Upper lobe of left lung (tissue), 6 donors: Measurements from ENCODE around the gene PRCD. TPM values are rescaled to one million over a fixed set of nuclear protein-coding genes. Genes with fewer than 3 reads are reported as not detected.

ENCODE experiments used
- ATAC-seq, 2 donors: fragments of 200-7000 bp; cut with Tn5 transposase; one replicate each; pipeline ENCODE4 v1.9.1; 2022; ENCODE audit warnings: mild to moderate bottlenecking in 2 of 2, moderate library complexity in 2 of 2; ENCODE audit not compliant: low FRiP score in 2 of 2
- DNase-seq, 2 donors: peaks; one replicate each; pipeline ENCODE4 v3.0.0-alpha.2; 2019 to 2020
- H3K27ac ChIP-seq, 4 donors: fragments of 200-600 bp; sonication (generic); one replicate each; pipeline ENCODE4 v1.5.1; 2016 to 2019
- H3K27me3 ChIP-seq, 4 donors: fragments of 200-600 bp; sonication (generic); one replicate each; pipeline ENCODE4 v1.5.1; 2017 to 2019
- H3K36me3 ChIP-seq, 4 donors: fragments of 200-600 bp; sonication (generic); one replicate each; pipeline ENCODE4 v1.5.1; 2016 to 2019
- H3K4me1 ChIP-seq, 4 donors: fragments of 200-600 bp; sonication (generic); one replicate each; pipeline ENCODE4 v1.5.1; 2018 to 2019
- H3K4me3 ChIP-seq, 4 donors: fragments of 200-600 bp; sonication (generic); one replicate each; pipeline ENCODE4 v1.5.1; 2017 to 2019; ENCODE audit warnings: mild to moderate bottlenecking in 2 of 4, moderate library complexity in 1 of 4
- H3K9me3 ChIP-seq, 4 donors: fragments of 200-600 bp; sonication (generic); one replicate each; pipeline ENCODE4 v1.5.1; 2018 to 2019
- EP300 ChIP-seq, 4 donors: sonication (generic); formaldehyde crosslinking; IDR thresholded peaks; one replicate each; pipeline ENCODE4 v1.5.1; 2017; ENCODE audit warnings: antibody characterized with exemption in 4 of 4, control low read depth in 2 of 4
- POLR2A ChIP-seq, 4 donors: fragments of 450-650 bp; IDR thresholded peaks; one replicate each; pipeline ENCODE4 v1.5.1; 2016 to 2017; ENCODE audit warnings: antibody characterized with exemption in 4 of 4, mild to moderate bottlenecking in 2 of 4
- POLR2AphosphoS5 ChIP-seq, 2 donors: sonication (generic); formaldehyde crosslinking; IDR thresholded peaks; one replicate each; pipeline ENCODE4 v1.5.1; 2017; ENCODE audit warnings: antibody characterized with exemption in 2 of 2
- WGBS, 2 donors: methylation state at CpG; one replicate each; pipeline ENCODE4 v1.1.5; 2017 to 2018; 5-methylcytosine and 5-hydroxymethylcytosine counted together
- total RNA-seq, 6 donors: library from RNA; depleted of rRNA in 4 of 6; stranded (reverse); fragments of >200 nt in 4 of 6; gene quantifications; one replicate each; pipeline versions ENCODE4 v1.1.0 to v1.2.1, GENCODE V29; 2016 to 2021
- TF ChIP-seq, protein P1 (sequence below), 6 experiments: fragments of 450-650 bp in 4 of 6; fragments of 200-600 bp in 2 of 6; sonication (generic) in 2 of 6; IDR thresholded peaks; one replicate each; pipeline ENCODE4 v1.5.1; 2016 to 2019; ENCODE audit warnings: antibody characterized with exemption in 6 of 6
- donor health status: DM: no; HTN: no; CAD: no; lungs with moderate emphysema.
- donor health status: DM: no; HTN: yes; CAD: no; lungs with severe emphysema.

PRCD gene
- total RNA-seq, 6 donors from 2014 or later: 3.0 to 13.9 (median 7.2) TPM; not detected in 1

- peak overlapping the region in 2 of 4 donors; percentile 27 to 32 for H3K4me3 ChIP-seq
- H3K27ac ChIP-seq: peak overlapping the region; percentile 89 to 95 (median 94)
- H3K4me1 ChIP-seq: peaks cover 56 to 79% (median 72%) of the 10 kb centered on the region in 4 donors
- peak; percentile 77 to 82 for ATAC-seq
- TF ChIP-seq EP300 (IDR thresholded peaks at IDR 0.05): peak in 2 of 4 donors; percentile 9 to 26
- TF ChIP-seq, protein P1, sequence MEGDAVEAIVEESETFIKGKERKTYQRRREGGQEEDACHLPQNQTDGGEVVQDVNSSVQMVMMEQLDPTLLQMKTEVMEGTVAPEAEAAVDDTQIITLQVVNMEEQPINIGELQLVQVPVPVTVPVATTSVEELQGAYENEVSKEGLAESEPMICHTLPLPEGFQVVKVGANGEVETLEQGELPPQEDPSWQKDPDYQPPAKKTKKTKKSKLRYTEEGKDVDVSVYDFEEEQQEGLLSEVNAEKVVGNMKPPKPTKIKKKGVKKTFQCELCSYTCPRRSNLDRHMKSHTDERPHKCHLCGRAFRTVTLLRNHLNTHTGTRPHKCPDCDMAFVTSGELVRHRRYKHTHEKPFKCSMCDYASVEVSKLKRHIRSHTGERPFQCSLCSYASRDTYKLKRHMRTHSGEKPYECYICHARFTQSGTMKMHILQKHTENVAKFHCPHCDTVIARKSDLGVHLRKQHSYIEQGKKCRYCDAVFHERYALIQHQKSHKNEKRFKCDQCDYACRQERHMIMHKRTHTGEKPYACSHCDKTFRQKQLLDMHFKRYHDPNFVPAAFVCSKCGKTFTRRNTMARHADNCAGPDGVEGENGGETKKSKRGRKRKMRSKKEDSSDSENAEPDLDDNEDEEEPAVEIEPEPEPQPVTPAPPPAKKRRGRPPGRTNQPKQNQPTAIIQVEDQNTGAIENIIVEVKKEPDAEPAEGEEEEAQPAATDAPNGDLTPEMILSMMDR (IDR thresholded peaks at IDR 0.05): no peak
- TF ChIP-seq POLR2AphosphoS5 (IDR thresholded peaks at IDR 0.05): peak; percentile 74 to 85
- TF ChIP-seq POLR2A (IDR thresholded peaks at IDR 0.05): peak in 1 of 4 donors; percentile 68
- peak in 1 of 2 donors; percentile 86 for DNase-seq
- no peaks in the 10 kb centered on the region for H3K27me3 ChIP-seq
- no peaks in the 10 kb centered on the region for H3K9me3 ChIP-seq
- no peaks in the 10 kb centered on the region for H3K36me3 ChIP-seq
- 9 to 23% methylated on average over 7 to 15 of the region's 15 CpGs for WGBS, 2 donors
These were observed 46.8 kb upstream of the PRCD start for GRCh38 chr17:76492989-76493501.

DNA sequence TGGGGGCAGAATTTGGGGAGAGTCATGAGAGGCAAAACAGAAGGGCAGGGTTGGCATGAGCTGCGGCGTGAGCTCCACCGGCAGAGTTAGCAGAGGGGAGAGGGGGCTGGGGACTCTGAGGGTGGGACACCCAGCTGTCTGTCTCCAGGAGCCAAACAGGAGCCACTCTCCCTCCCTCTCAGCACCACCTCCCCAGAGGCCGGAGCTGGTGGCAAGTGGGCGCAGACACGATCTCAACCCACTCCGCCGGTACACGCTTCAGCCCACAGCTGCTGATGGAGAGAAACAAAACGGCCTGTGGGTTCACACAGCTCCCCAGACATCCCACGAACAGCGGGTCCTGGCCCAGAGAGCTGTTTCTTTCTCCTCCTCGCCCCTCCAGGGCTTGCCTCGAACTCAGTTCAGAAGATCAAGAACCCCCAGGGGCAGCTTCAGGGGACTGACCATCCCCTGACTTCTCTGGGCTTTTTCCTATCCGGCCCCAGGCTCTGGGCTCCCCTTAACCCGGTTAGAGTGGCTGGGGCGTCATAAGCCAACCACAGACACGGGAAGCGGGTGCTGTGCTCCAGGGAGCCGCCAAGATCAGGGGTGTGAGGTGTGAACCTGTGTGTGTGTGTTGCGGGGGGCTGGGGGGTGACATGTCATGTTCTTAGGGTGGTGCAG is 46.2 kb upstream of the PRCD start:
- TF ChIP-seq POLR2A (IDR thresholded peaks at IDR 0.05) (no peak), EP300 (IDR thresholded peaks at IDR 0.05) (no peak), POLR2AphosphoS5 (IDR thresholded peaks at IDR 0.05) (no peak)
- TF ChIP-seq, protein P1 (IDR thresholded peaks at IDR 0.05): no peak
- Histone ChIP-seq H3K27me3 (no peaks in the 10 kb centered on the region), H3K9me3 (no peaks in the 10 kb centered on the region), H3K27ac (peak overlapping the region; percentile 89 to 95 (median 94)), H3K4me3 (peak overlapping the region in 2 of 4 donors; percentile 27 to 32), H3K36me3 (no peaks in the 10 kb centered on the region), H3K4me1 (peaks cover 62 to 85% (median 78%) of the 10 kb centered on the region in 4 donors)
- peak in 1 of 2 donors; percentile 37 for DNase-seq
- ATAC-seq: no peak
- WGBS, 2 donors: 53 to 63% methylated on average over 13 to 21 of the region's 21 CpGs

DNA sequence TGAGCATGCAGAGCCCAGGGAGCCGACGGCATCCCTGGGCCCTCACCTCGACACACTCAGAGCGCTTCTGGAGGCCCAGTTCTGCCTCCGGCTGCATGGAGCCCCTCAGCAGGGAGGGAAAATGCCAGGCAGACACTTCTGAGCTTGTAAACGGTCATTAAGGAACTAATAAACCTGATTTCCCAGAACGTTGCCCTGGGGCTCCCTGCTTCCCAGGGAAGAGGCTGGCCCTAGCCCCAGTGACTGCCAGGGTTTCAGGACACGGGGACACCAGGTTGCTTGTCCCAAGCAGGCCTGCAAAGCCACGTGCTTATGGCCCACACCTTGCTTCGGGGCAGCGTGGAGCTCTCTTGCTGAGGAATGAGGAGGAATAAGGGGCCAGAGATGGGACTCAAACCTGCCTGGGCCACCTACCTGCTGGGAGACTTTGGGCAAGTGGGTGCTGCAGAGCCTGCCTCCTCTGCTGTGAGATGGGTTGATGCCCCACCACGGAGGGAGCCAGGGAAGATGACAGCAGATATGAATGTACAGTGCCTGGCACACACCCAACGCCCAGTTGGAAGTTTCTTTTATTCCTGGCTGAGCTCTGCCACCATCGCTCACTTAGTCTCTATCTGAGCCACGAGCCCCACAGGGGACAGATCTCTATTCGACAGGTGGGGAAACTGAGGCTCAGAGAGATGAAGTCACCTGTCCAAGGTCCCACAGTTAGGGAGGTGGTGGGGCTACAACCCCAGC is 44.0 kb upstream of the PRCD start:
- ATAC-seq: no peak
- no peaks in the 10 kb centered on the region for H3K27me3 ChIP-seq
- no peak overlapping the region for H3K4me3 ChIP-seq
- peaks cover 75 to 93% (median 87%) of the 10 kb centered on the region in 4 donors for H3K4me1 ChIP-seq
- 83 to 88% methylated on average over 11 to 14 of the region's 16 CpGs for WGBS, 2 donors
- H3K27ac ChIP-seq: peak overlapping the region in 3 of 4 donors; percentile 20 to 91 (median 35)
- no peak for DNase-seq
- H3K36me3 ChIP-seq: no peaks in the 10 kb centered on the region
- H3K9me3 ChIP-seq: no peaks in the 10 kb centered on the region
- TF ChIP-seq POLR2A (IDR thresholded peaks at IDR 0.05) (no peak), POLR2AphosphoS5 (IDR thresholded peaks at IDR 0.05) (no peak), EP300 (IDR thresholded peaks at IDR 0.05) (no peak)
- TF ChIP-seq, protein P1 (IDR thresholded peaks at IDR 0.05): no peak

DNA sequence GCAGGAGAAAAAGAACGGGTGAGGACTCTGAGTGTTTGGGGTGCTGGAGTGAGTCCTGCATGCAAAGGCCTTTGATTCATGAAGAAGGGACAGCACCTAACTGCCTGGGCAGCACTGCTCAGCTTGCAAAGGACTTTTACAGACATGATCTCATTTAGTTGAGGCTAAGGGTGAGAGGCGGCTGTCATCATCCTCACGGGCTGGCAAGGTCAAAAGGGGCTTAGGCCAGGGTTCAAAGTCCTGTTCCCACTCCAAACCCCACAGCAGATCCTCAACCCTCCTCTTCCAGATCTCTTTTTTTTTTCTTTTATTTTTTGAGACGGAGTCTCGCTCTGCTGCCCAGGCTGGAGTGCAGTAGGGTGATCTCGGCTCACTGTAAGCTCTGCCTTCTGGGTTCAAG is 43.4 kb upstream of the PRCD start:
- DNase-seq (no peak), ATAC-seq (no peak)
- peak overlapping the region in 2 of 4 donors; percentile 35 to 91 for H3K27ac ChIP-seq
- no peaks in the 10 kb centered on the region for H3K27me3 ChIP-seq
- no peak overlapping the region for H3K4me3 ChIP-seq
- no peaks in the 10 kb centered on the region for H3K36me3 ChIP-seq
- 89 to 92% methylated on average over 6 of the region's 6 CpGs for WGBS, 2 donors
- no peak for TF ChIP-seq POLR2AphosphoS5 (IDR thresholded peaks at IDR 0.05)
- TF ChIP-seq, protein P1 (IDR thresholded peaks at IDR 0.05): no peak
- no peak for TF ChIP-seq EP300 (IDR thresholded peaks at IDR 0.05)
- no peak for TF ChIP-seq POLR2A (IDR thresholded peaks at IDR 0.05)
- H3K4me1 ChIP-seq: peaks cover 70 to 89% (median 81%) of the 10 kb centered on the region in 4 donors
- H3K9me3 ChIP-seq: no peaks in the 10 kb centered on the region
